GM19455 (cell line): ENCODE measurements around the gene PDGFD.

Experiments used
- ATAC-seq: cut with Tn5 transposase; IDR thresholded peaks from one replicate; pipeline ENCODE4 v1.9.1; 2021; ENCODE audit not compliant: unreplicated experiment

The PDGFD gene

GRCh38 chr11:104146421-104146820 lies 17.5 kb downstream of the PDGFD start:
- no peak for ATAC-seq

GRCh38 chr11:104145062-104145461 lies 18.9 kb downstream of the PDGFD start:
- ATAC-seq, result no peak

GRCh38 chr11:104142698-104143097 lies 21.2 kb downstream of the PDGFD start:
- ATAC-seq, result no peak

GRCh38 chr11:104136861-104137260 lies 27.1 kb downstream of the PDGFD start:
- no peak for ATAC-seq

GRCh38 chr11:104134745-104135144 lies 29.2 kb downstream of the PDGFD start:
- ATAC-seq, result no peak

GRCh38 chr11:104130161-104130560 lies 33.8 kb downstream of the PDGFD start:
- no peak for ATAC-seq

- ATAC-seq, result no peak
Measured at GRCh38 chr11:104129145-104129544, 34.8 kb downstream of the PDGFD start.

- ATAC-seq, result no peak
Measured at GRCh38 chr11:104127828-104128227, 36.1 kb downstream of the PDGFD start.

- no peak for ATAC-seq
Measured at GRCh38 chr11:104126464-104126863, 37.5 kb downstream of the PDGFD start.

- peak; percentile 69 for ATAC-seq
Measured at GRCh38 chr11:104124979-104125378, 39.0 kb downstream of the PDGFD start.

- no peak for ATAC-seq
Measured at GRCh38 chr11:104122836-104123235, 41.1 kb downstream of the PDGFD start.

- no peak for ATAC-seq
Measured at GRCh38 chr11:104122011-104122635, 41.8 kb downstream of the PDGFD start.

GRCh38 chr11:104120493-104121137 lies 43.3 kb downstream of the PDGFD start:
- ATAC-seq, result no peak

GRCh38 chr11:104118105-104118744 lies 45.7 kb downstream of the PDGFD start:
- ATAC-seq, result no peak

GRCh38 chr11:104113541-104113940 lies 50.4 kb downstream of the PDGFD start:
- ATAC-seq, result no peak

GRCh38 chr11:104106136-104106754 lies 57.7 kb downstream of the PDGFD start:
- no peak for ATAC-seq

GRCh38 chr11:104105155-104105554 lies 58.8 kb downstream of the PDGFD start:
- ATAC-seq, result no peak

GRCh38 chr11:104104664-104105063 lies 59.3 kb downstream of the PDGFD start:
- ATAC-seq, result no peak

GRCh38 chr11:104104201-104104600 lies 59.7 kb downstream of the PDGFD start:
- ATAC-seq, result no peak

GRCh38 chr11:104098555-104098954 lies 65.4 kb downstream of the PDGFD start:
- no peak for ATAC-seq

GRCh38 chr11:104098132-104098531 lies 65.8 kb downstream of the PDGFD start:
- ATAC-seq, result no peak

GRCh38 chr11:104096900-104097299 lies 67.0 kb downstream of the PDGFD start:
- no peak for ATAC-seq
